HG02623 (cell line): ENCODE data around the gene MALL.
"Not testable (repeated sequence)": the region's sequence is repeated elsewhere in the genome, so short reads cannot be mapped to it uniquely, and the experiment has no call there.

Experiments
- ATAC-seq: cut with Tn5 transposase; IDR thresholded peaks from one replicate; pipeline ENCODE4 v1.9.1; 2021; ENCODE audit warnings: moderate library complexity; ENCODE audit not compliant: unreplicated experiment

MALL gene

DNA sequence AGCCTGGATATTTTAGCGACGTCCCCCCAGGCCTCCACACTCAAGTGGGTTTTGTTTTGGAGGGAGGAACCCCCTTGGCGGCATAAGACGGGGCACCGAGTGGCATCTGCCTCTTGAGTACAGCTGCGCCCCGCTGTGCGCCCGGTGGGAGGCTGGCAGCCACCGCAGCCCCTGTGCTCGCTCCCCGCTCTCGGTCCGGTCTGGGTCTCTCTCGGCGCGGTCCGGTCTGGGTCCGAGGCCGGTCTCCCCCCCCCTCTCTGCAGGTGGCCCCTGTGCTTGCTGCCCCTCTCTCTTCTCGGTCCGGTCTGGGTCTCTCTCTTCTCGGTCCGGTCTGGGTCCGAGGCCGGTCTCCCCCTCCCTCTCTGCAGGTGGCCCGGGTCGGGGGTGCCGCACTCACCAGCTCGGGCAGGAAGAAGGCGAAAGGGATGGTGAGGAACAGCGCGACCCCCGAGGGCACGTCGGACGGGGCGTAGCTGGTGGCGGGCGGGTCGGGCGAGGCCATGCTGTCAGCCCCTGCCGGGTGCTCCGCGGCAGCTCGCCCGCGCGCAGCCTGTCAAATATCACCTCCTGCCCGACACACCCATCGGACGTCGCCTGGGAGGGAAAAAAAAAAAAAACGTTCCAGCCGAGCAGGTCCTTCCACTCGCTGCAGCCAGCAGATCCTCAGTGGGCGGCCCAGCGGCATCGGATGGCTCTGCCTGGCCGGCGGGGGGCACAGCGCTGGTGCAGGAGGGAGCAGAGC is at the start of gene MALL:
MALL (minus strand) TSS at position 532 of the 742 bp plus-strand sequence; CDS start at position 502, 30 bp downstream.
- no peak for ATAC-seq

DNA sequence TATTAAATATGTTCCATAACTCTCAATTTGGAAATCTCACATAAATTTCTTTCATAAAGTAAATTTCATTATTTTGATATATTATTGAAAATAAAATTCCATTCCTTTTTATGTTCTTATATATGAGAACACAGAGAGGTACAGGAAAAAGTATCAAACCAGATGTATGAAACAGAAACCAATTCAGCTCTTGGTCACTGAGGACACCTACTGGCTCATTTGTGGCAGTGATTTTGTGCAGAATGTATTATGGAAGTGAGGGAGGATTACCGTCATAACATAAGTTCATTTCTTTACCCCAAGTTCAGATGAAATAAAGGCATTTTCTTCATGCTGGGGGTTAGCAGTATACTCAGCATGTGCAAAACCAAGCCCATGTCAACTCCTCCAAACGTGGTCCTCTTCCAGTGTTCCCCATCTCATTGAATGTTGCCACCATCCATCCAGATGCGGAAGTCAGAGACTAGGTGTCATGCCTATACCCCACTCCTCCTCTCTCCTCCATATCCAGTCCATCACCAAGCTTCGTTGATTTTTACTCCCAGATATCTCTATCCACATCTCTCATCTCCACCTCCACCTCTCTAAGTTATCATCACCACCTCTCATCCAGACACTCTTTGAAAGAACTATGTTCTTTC is 41.7 kb upstream of the MALL start:
- no peak for ATAC-seq

DNA sequence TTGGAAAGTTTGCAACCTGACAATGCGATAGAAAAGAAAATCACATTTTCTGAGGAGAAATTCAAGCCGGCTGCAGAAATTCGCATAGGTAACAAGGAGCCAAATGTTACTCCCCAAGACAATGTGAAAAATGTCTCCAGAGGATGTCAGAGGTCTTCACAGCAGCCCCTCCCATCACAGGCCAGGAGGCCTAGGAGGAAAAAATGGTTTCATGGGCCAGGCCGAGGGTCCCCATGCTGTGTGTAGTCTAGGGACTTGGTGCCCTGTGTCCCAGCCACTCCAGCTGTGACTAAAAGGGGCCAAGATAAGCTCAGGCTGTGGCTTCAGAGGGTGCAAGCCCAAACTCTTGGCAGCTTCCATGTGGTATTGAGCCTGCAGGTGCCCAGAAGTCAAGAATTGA is 39.2 kb upstream of the MALL start:
- not testable (repeated sequence) for ATAC-seq

DNA sequence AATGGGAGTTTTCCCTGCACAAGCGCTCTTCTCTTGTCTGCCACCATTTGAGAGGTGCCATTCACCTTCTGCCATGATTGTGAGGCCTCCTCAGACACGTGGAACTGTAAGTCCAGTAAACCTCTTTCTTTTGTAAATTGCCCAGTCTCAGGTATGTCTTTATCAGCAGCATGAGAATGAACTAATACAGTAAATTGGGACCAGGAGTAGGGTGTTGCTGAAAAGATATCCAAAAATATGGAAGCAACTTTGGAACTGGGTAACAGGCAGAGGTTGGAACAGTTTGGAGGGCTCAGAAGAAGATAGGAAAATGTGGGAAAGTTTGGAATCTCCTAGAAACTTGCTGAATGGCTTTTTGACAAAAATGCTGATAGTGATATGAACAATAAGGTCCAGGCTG is 38.6 kb upstream of the MALL start:
- ATAC-seq: not testable (repeated sequence)

DNA sequence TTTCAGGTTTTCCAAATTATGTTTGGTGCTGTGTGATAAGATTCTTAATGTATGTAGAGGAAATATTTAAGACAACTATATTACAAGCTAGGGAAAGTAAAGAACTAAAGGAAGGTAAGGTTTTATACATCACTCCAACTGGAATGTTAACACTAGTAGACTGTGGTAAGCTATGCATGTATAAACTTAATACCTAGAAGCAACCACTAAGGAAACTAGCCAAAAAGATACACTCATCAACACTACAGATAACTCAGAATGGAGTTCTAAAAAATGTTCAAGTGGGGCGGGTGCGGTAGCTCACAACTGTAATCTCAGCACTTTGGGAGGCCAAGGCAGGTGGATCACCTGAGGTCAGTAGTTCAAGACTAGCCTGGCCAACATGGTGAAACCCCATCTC is 37.8 kb upstream of the MALL start:
- ATAC-seq: no peak

DNA sequence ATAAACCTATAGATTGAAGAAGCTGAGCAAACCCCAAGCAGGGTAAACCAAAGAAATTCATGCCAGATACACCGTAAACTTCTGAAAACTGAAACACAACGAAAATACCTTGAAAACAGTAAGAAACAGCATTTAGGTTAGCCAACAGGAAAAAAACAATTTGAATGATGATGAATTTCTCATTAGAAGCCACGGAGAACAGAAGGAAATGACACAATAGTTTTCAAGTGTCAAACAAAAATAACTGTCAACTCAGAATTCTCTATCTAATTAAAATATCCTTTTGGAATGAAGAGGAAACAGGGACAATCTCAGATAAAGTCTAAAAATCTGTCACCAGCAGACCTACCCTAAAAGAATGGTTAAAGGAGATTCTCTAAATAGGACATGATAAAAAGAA is 37.3 kb upstream of the MALL start:
- no peak for ATAC-seq

DNA sequence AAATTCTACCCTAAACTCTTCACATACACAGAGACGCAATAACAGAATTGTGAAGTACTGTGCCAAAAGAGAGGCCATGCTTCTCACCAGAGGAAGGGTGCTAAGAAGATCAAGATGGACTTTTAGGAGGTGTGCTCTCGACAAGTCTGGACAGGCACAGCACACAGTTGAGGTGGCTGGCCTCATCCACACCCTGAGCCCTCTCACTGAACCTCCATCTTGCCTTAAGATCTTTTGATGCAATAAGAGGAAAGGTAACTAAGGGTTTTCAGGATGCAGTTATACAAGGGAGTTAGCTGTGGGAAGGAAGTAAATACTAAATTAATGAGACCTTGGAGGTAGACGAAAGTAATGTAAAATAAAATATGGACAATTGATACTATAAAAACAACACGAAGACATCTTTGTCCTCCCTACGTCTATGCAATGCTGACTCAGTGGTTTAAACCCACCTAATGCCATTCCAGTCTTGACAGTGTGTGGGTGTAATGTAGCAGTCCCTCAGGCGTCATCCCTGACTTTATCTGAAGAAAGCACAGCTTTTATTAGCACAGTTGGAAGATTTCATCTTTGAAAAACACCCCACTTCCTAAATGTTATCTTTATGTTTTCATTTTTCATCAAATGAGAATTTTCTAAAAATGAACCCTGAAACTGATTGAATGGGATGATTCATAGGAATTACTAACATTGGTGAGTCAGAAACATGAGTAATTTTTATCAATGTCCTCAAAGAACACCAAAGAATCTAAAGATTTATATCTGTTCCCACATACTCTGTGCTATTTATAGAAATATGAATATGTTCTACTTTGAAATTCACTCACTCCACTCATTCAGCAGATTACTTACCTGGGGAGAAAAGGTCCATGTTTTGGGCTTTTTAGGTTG is 34.0 kb upstream of the MALL start:
- ATAC-seq: no peak

- ATAC-seq: no peak
Observed at GRCh38 chr2:110146945-110147332, 31.3 kb upstream of the MALL start.

DNA sequence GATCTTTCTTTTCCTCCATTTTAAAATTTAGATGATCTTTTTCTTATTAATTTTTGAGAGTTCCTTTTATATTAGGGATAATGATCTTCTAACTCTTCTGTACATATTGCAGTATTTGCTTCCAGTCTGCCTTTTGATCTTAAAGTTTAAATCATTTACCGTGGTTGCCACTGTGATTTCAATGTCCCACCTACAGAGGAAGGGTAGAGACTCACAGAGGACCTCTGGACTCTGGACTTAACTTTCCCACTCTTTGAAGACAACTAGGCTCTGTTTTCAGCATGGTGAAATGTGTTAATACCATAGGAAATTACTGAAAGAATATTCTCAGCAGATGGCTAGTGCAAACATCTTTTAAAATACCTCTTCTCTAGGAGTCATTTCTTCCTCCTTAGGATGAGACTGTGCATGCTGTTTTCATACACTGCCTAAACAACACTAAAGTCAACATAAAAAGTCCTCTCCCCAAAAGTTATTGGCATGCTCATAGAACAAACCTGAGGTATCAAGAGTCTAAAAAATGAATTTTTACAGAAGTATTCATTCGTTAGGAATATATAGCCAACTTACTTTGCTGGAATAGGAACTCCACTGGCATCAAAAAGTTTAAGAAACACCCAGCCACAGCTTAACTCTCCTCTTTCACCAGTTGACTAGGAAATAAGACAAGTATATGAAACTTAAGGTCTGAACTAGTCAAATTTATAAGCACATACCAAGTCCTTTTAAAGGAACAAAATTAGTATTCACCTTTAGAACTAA is 30.7 kb upstream of the MALL start:
- no peak for ATAC-seq

GRCh38 chr2:110143982-110144381 is 28.4 kb upstream of the MALL start:
- ATAC-seq: no peak

DNA sequence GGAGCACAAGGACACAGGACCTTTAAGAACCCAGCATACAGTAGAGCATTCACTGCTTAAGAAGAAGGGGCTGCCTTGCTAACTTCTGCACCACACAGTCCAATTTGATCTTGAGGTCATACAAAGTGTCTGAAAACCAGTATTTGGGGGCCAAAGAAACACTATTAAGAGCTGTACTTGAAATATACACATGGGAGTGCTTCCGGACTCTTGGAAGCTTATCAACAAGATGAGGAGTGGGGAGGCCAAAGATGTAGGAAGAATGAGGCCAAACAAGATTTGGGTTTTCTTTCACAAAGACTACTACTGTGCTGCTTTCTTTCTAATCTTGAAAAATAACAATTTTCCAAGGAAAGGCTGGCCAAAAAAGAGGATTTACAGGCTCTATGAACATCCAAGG is 24.8 kb upstream of the MALL start:
- no peak for ATAC-seq

DNA sequence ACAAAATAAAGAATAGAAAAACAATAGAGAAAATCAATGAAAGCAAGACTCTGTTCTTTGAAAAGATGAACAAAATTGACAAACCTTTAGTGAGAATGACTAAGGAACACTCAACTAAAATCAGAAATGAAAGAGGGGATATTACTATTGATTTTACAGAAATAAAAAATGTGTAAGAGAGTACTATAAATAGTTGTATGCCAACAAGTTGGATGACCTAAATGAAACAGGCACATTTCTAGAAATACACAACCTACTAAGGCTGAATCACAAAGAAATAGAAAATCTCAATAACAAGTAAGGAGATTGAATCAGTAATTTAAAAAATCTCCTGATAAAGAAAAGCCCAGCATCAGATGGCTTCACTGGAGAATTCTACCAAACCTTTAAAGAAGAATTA is 18.4 kb upstream of the MALL start:
- no peak for ATAC-seq

- no peak for ATAC-seq
Observed at GRCh38 chr2:110131166-110131565, 15.5 kb upstream of the MALL start.

DNA sequence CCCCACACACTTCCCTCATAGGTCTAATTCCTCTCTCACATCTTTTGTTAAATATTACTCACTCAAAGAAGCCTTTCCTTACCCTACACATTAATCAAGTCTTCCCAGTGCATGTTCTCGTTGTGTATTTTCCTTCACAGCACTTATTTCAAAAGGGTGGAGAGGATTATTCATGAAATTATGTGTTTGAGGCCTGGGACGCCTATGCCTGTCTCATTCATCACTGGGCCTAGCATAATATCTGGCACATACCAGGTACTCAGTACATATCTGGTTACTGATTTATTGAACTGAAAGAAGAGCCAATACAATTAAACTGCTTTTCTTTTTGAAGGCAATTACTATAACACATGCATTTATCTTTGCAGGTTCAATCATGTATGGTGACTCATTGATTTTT is 15.1 kb upstream of the MALL start:
- no peak for ATAC-seq

GRCh38 chr2:110126906-110127305 is 11.3 kb upstream of the MALL start:
- ATAC-seq: no peak

DNA sequence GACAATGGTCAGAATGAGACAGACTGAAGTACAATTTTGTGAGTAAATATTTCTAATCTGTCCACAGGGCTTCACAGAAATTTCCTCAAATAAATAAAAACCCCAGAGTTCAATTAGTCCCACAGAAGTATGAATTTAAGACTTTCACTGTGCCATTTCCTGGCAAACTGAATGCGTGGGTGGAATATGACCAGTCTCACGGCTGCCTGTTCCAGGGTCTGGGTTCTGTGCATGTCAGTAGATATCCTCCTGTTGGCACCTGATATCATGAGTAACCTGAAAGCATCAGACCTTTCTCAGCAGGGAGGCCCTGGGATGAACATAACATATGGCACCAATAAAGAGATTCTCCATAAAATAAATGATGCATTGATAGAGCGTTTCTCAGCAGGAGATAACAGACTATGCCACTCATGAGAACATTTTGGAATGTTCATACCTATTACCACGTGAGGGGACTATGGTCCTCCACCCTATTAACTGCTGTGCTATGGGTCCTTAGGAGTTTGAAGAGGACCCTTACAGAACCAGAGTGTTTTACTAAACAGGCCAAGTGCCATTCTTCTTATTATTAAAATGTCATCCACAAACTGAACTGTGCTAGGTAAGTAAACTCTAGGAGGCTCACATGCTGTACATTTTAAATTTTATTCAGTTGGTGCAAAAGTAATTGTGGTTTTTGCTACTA is 10.6 kb upstream of the MALL start:
- ATAC-seq: no peak

DNA sequence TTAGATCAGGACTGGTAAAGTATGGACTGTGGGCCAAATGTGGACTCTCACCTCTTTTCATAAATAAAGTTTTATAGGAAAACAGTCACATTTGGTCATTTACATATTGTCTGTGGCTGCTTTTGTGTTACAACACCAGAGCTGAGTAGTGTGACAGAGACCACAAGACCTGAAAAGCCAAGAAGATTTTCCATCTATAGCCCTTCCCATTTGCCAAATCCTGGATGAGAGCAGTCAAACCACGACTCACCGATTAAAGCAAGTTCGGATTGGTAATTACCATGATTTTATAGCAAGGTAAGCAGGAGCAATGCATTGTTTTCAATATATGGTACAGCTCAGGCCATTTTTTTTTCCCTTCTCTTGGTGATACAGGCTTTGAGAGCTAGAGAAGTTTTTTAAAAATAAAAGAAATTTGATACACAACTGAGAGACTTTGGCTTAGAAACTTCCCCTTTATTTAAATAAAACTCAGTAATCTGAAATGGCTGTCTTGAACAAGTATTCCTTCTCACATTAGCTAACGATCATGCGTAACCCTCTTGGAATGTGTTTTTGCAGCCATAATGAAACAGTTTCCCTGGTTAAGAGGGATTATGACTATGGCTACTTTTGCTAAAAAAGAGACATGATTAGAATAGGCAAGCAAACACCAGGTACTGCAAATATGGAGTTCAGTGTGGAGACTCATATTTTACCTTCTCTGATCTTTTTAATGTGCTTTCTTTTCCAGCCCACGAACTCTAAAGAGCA is 9.5 kb upstream of the MALL start:
- no peak for ATAC-seq

DNA sequence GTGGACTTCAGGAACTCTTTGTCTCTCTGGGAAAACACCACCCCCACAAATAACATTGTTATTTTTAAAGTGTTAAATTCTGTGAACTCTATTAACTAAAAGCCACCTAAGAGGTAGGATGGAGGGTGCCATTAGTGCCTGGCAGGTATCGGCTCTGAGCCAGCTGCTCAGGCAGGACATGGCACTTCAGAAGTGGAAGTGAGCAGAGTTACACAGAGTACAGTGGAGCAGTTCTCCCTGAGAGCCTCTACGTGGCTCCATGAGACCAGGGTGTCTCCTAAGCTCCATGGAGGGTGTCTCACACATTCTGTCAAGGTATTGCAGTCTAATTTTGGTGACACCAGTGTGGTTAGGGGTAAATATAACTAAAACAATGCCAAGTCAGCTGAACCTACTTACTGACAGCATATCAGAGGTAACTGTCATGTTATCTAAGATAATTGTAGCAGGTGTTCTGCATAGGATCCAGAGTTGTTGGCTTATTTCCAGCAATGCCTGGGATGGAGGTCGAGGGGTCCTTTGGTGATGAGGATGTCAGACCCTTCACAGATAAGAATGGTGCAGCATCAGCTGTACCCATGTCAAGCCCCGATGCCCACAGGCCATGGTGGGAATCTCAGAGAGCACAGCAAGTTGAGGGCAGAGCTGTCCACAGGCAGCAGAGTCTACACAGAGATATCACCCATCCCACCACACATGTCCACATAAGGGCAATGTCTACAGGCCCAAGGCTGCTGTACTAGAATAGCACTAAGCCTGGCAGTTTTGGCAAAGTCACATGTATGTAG is 8.6 kb upstream of the MALL start:
- no peak for ATAC-seq

- ATAC-seq: no peak
Observed at GRCh38 chr2:110121592-110121991, 6.0 kb upstream of the MALL start.
